Body of pancreas (tissue), 4 donors: Measurements from ENCODE around the gene PPARA.

Source experiments
- POLR2A ChIP-seq, 3 donors: fragments of 450-650 bp; IDR thresholded peaks; one replicate each; pipeline ENCODE4 v1.6.1; 2016; ENCODE audit warnings: antibody characterized with exemption in 3 of 3, mild to moderate bottlenecking in 2 of 3
- TF ChIP-seq, protein P1 (sequence below), 7 experiments: fragments of 450-650 bp in 4 of 7; fragments of 200-600 bp in 3 of 7; sonication (generic) in 3 of 7; IDR thresholded peaks; one replicate each; pipeline ENCODE4 v1.5.1; 2016 to 2019; ENCODE audit warnings: antibody characterized with exemption in 7 of 7

DNA sequence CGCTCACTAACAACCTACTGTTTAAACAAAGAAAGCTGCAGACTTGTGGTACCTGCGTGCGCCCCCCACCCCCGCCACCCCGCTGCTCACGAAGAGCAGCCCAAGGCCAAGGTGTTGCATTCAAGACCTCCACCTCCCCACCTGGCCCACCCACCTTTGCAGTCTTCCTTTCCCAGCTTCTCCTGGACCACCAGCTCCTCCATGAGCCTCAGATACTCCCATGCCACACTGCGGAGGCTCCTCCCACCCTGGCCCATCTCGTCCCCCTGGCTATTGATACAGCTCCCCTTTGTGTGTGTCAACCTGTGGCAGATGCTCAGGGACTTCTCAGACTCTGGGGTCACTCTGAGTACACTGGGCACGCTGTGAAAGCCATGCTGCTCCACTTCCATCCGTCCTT is 95.9 kb downstream of the PPARA start:
- TF ChIP-seq, protein P1, sequence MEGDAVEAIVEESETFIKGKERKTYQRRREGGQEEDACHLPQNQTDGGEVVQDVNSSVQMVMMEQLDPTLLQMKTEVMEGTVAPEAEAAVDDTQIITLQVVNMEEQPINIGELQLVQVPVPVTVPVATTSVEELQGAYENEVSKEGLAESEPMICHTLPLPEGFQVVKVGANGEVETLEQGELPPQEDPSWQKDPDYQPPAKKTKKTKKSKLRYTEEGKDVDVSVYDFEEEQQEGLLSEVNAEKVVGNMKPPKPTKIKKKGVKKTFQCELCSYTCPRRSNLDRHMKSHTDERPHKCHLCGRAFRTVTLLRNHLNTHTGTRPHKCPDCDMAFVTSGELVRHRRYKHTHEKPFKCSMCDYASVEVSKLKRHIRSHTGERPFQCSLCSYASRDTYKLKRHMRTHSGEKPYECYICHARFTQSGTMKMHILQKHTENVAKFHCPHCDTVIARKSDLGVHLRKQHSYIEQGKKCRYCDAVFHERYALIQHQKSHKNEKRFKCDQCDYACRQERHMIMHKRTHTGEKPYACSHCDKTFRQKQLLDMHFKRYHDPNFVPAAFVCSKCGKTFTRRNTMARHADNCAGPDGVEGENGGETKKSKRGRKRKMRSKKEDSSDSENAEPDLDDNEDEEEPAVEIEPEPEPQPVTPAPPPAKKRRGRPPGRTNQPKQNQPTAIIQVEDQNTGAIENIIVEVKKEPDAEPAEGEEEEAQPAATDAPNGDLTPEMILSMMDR (IDR thresholded peaks at IDR 0.05): no peak
- no peak for TF ChIP-seq POLR2A (IDR thresholded peaks at IDR 0.05)
